Stimulated activated CD4-positive, alpha-beta T cell treated with anti-CD3 and anti-CD28 coated beads, Interleukin-4, amount 100 ng/mL, for 24 hours (primary cell): ENCODE results near the gene RBX1.
A peak's percentile ranks its signal among the peaks of the same experiment; 100 is the strongest.
"Not testable (repeated sequence)": the region's sequence is repeated elsewhere in the genome, so short reads cannot be mapped to it uniquely, and the experiment has no call there.

Source experiments
- DNase-seq: peaks from one replicate; pipeline ENCODE4 v3.0.0-alpha.2; 2020

The RBX1 gene

GRCh38 chr22:40973144-40973543, 22.0 kb downstream of the RBX1 start:
- DNase-seq = no peak

GRCh38 chr22:40975366-40975765, 24.2 kb downstream of the RBX1 start:
- DNase-seq = no peak

GRCh38 chr22:40976866-40977700, 25.9 kb downstream of the RBX1 start:
- no peak for DNase-seq

GRCh38 chr22:40979198-40979597, 28.0 kb downstream of the RBX1 start:
- DNase-seq = no peak

GRCh38 chr22:40979871-40980270, 28.7 kb downstream of the RBX1 start:
- no peak for DNase-seq

GRCh38 chr22:40982482-40983385, 31.6 kb downstream of the RBX1 start:
- no peak for DNase-seq

GRCh38 chr22:40991298-40991697, 40.1 kb downstream of the RBX1 start:
- no peak for DNase-seq

- no peak for DNase-seq
These were observed 44.6 kb downstream of the RBX1 start for GRCh38 chr22:40995821-40996220.

GRCh38 chr22:40997520-40997919, 46.3 kb downstream of the RBX1 start:
- DNase-seq = no peak

GRCh38 chr22:41000040-41000565, 48.9 kb downstream of the RBX1 start:
- DNase-seq = no peak

- no peak for DNase-seq
These were observed 50.0 kb downstream of the RBX1 start for GRCh38 chr22:41000941-41001721.

GRCh38 chr22:41001722-41002122, 50.5 kb downstream of the RBX1 start:
- DNase-seq = no peak

- not testable (repeated sequence) for DNase-seq
These were observed 51.2 kb downstream of the RBX1 start for GRCh38 chr22:41002386-41002785.

- DNase-seq = no peak
These were observed 51.9 kb downstream of the RBX1 start for GRCh38 chr22:41003066-41003465.

- DNase-seq = no peak
These were observed 52.8 kb downstream of the RBX1 start for GRCh38 chr22:41003976-41004375.

- DNase-seq = no peak
These were observed 58.2 kb downstream of the RBX1 start for GRCh38 chr22:41009222-41009948.

- no peak for DNase-seq
These were observed 63.8 kb downstream of the RBX1 start for GRCh38 chr22:41015003-41015402.

- no peak for DNase-seq
These were observed 70.0 kb downstream of the RBX1 start for GRCh38 chr22:41021061-41021612.

- peak; percentile 41 for DNase-seq
These were observed 70.7 kb downstream of the RBX1 start for GRCh38 chr22:41021613-41022454.

GRCh38 chr22:41022470-41023298, 71.5 kb downstream of the RBX1 start:
- DNase-seq = peak; percentile 81
